HPDE6-E6E7 (cell line): ENCODE measurements around the gene OSBPL10.

ENCODE experiments used
- DNase-seq: peaks from one replicate; pipeline ENCODE4 v3.0.0; 2011; ENCODE audit warnings: missing footprints; ENCODE audit errors: extremely low spot score

The OSBPL10 gene

GRCh38 chr3:31670722-31671121 lies 310.3 kb downstream of the OSBPL10 start:
- DNase-seq: no peak

GRCh38 chr3:31670136-31670535 lies 310.9 kb downstream of the OSBPL10 start:
- DNase-seq: no peak

GRCh38 chr3:31668242-31668641 lies 312.8 kb downstream of the OSBPL10 start:
- peak; percentile 6 for DNase-seq

- no peak for DNase-seq
These were observed 313.5 kb downstream of the OSBPL10 start for GRCh38 chr3:31667582-31667981.

GRCh38 chr3:31664031-31664430 lies 317.0 kb downstream of the OSBPL10 start:
- DNase-seq: no peak

- DNase-seq: no peak
These were observed 318.9 kb downstream of the OSBPL10 start for GRCh38 chr3:31661993-31662670.

GRCh38 chr3:31661286-31661685 lies 319.8 kb downstream of the OSBPL10 start:
- no peak for DNase-seq

- no peak for DNase-seq
These were observed 321.8 kb downstream of the OSBPL10 start for GRCh38 chr3:31659246-31659645.

GRCh38 chr3:31654998-31655397 lies 326.1 kb downstream of the OSBPL10 start:
- no peak for DNase-seq

GRCh38 chr3:31653464-31653863 lies 327.6 kb downstream of the OSBPL10 start:
- DNase-seq: no peak

GRCh38 chr3:31652296-31652695 lies 328.8 kb downstream of the OSBPL10 start:
- no peak for DNase-seq

- no peak for DNase-seq
These were observed 332.6 kb downstream of the OSBPL10 start for GRCh38 chr3:31648286-31648968.

GRCh38 chr3:31645256-31645655 lies 335.8 kb downstream of the OSBPL10 start:
- no peak for DNase-seq

GRCh38 chr3:31639828-31640227 lies 341.2 kb downstream of the OSBPL10 start:
- no peak for DNase-seq

- DNase-seq: no peak
These were observed 344.2 kb downstream of the OSBPL10 start for GRCh38 chr3:31636694-31637442.

- no peak for DNase-seq
These were observed 345.0 kb downstream of the OSBPL10 start for GRCh38 chr3:31636049-31636448.

- no peak for DNase-seq
These were observed 345.5 kb downstream of the OSBPL10 start for GRCh38 chr3:31635545-31635944.

GRCh38 chr3:31634476-31634875 lies 346.6 kb downstream of the OSBPL10 start:
- DNase-seq: no peak

- DNase-seq: no peak
These were observed 352.0 kb downstream of the OSBPL10 start for GRCh38 chr3:31629054-31629453.

GRCh38 chr3:31625358-31625757 lies 355.7 kb downstream of the OSBPL10 start:
- no peak for DNase-seq

GRCh38 chr3:31624083-31624709 lies 356.9 kb downstream of the OSBPL10 start:
- no peak for DNase-seq

GRCh38 chr3:31622636-31623288 lies 358.3 kb downstream of the OSBPL10 start:
- no peak for DNase-seq
